GM10266 (cell line): ENCODE measurements around the gene SEL1L2.

ENCODE experiments used
- DNase-seq: peaks from one replicate; pipeline ENCODE4 v3.0.0; 2012; ENCODE audit errors: extremely low spot score
- CTCF ChIP-seq: IDR thresholded peaks from 2 replicates; pipeline ENCODE4 v1.5.1; 2012; ENCODE audit warnings: mild to moderate bottlenecking, low read depth; ENCODE audit not compliant: control insufficient read depth, insufficient read depth; ENCODE audit errors: missing control alignments

The SEL1L2 gene

GRCh38 chr20:13990465-13990864, at the start of gene SEL1L2:
SEL1L2 (minus strand) TSS chr20:13990614; CDS start chr20:13990534, 80 bp downstream.
- no peak for DNase-seq
- TF ChIP-seq CTCF, result no peak

GRCh38 chr20:14036567-14036966, 46.2 kb upstream of the SEL1L2 start:
- no peak for TF ChIP-seq CTCF
- no peak for DNase-seq

GRCh38 chr20:14033310-14033709, 42.9 kb upstream of the SEL1L2 start:
- DNase-seq, result no peak
- no peak for TF ChIP-seq CTCF

GRCh38 chr20:14030991-14031390, 40.6 kb upstream of the SEL1L2 start:
- TF ChIP-seq CTCF, result no peak
- DNase-seq, result no peak

GRCh38 chr20:14012671-14013070, 22.3 kb upstream of the SEL1L2 start:
- no peak for DNase-seq
- no peak for TF ChIP-seq CTCF

- no peak for DNase-seq
- TF ChIP-seq CTCF, result no peak
Measured at GRCh38 chr20:14009208-14009607, 18.8 kb upstream of the SEL1L2 start.

GRCh38 chr20:14005996-14006395, 15.6 kb upstream of the SEL1L2 start:
- no peak for TF ChIP-seq CTCF
- DNase-seq, result no peak
